ENCODE measurements around the gene ARAP2.

DNA sequence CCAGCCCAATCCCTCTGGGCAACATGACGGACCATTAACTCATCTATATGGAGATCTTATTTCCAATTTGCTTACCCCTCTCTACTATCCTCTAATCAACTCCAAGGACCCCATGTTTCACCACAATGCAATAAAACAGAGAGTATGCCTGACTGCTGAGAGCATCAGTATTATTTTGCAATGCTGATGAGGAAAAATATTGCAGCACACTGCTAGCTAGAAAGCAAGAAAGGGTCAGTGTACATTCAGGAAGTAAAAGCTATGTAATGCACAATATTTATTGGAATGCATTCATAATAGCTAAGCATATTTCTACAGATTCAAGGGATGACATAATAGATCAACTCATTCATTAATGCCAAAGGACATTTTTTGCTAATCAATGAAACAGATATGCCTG, 33.2 kb downstream of the ARAP2 start:
- TF ChIP-seq, protein P1, sequence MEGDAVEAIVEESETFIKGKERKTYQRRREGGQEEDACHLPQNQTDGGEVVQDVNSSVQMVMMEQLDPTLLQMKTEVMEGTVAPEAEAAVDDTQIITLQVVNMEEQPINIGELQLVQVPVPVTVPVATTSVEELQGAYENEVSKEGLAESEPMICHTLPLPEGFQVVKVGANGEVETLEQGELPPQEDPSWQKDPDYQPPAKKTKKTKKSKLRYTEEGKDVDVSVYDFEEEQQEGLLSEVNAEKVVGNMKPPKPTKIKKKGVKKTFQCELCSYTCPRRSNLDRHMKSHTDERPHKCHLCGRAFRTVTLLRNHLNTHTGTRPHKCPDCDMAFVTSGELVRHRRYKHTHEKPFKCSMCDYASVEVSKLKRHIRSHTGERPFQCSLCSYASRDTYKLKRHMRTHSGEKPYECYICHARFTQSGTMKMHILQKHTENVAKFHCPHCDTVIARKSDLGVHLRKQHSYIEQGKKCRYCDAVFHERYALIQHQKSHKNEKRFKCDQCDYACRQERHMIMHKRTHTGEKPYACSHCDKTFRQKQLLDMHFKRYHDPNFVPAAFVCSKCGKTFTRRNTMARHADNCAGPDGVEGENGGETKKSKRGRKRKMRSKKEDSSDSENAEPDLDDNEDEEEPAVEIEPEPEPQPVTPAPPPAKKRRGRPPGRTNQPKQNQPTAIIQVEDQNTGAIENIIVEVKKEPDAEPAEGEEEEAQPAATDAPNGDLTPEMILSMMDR (IDR thresholded peaks at IDR 0.05), result no peak
- TF ChIP-seq POLR2A (IDR thresholded peaks at IDR 0.05) (no peak), EP300 (IDR thresholded peaks at IDR 0.05) (no peak), POLR2AphosphoS5 (IDR thresholded peaks at IDR 0.05) (no peak)
